ENCODE results near the gene FBXW4.

GRCh38 chr10:101710059-101710695 lies 15.2 kb upstream of the FBXW4 start:
- TF ChIP-seq CTCF (IDR thresholded peaks at IDR 0.05): no peak
- no peak for TF ChIP-seq POLR2A (IDR thresholded peaks at IDR 0.05)

Measured in uterus (tissue), 2 donors.